ENCODE measurements around the gene KDM2A. TPM values are rescaled to one million over a fixed set of nuclear protein-coding genes. Genes with fewer than 3 reads are reported as not detected.

KDM2A gene
- total and polyA plus RNA-seq, 2 of the 13 experiments (the other 11 are each of a cell fraction or from before 2014, with no cell fraction given): 31.3 to 31.4 TPM

- TF ChIP-seq BCLAF1 (IDR thresholded peaks at IDR 0.05) (no peak), HNRNPUL1 (IDR thresholded peaks at IDR 0.05; ENCODE audit: low read depth, low read length) (no peak), ATF1 (CRISPR knock-in tag; IDR thresholded peaks at IDR 0.05) (no peak), POLR2A (IDR thresholded peaks at IDR 0.05; ENCODE audit: insufficient read depth in 1 of 2, low read depth in 2 of 2, low read length in 2 of 2) (peak in 1 of 2 experiments; percentile 88; a peak in 2 of 4 replicates), ZKSCAN8 (CRISPR knock-in tag; IDR thresholded peaks at IDR 0.05; ENCODE audit: borderline replicate concordance) (peak; percentile 55; the same call in 1 of the 2 replicates), ZFY (CRISPR knock-in tag; IDR thresholded peaks at IDR 0.05) (peak; percentile 93), SNAPC5 (CRISPR knock-in tag; IDR thresholded peaks at IDR 0.05; ENCODE audit: borderline replicate concordance) (no peak), DNMT3B (CRISPR knock-in tag; conservative IDR thresholded peaks at IDR 0.05) (no peak), HDAC1 (CRISPR knock-in tag; IDR thresholded peaks at IDR 0.05) (peak; percentile 64; the same call in 1 of the 2 replicates), XRCC5 (optimal IDR thresholded peaks at IDR 0.05; ENCODE audit: low read length) (peak; percentile 32), FIP1L1 (IDR thresholded peaks at IDR 0.05; ENCODE audit: borderline replicate concordance, insufficient read depth, low read depth, low read length) (0 out of 2 replicates have a peak, but pooled peaks have one; percentile 87), ZNF331 (CRISPR knock-in tag; IDR thresholded peaks at IDR 0.05) (peak; percentile 16; the same call in 1 of the 2 replicates), ELF4 (CRISPR knock-in tag; IDR thresholded peaks at IDR 0.05; ENCODE audit: borderline replicate concordance) (peak; percentile 93), NFIC (IDR thresholded peaks at IDR 0.05; ENCODE audit: low read length) (no peak), ZNF12 (CRISPR knock-in tag; IDR thresholded peaks at IDR 0.05) (peak; percentile 57; the same call in 1 of the 2 replicates), PBX3 (CRISPR knock-in tag; IDR thresholded peaks at IDR 0.05; ENCODE audit: borderline replicate concordance) (no peak), ZNF83 (CRISPR knock-in tag; IDR thresholded peaks at IDR 0.05; ENCODE audit: borderline replicate concordance) (no peak; the same call in 1 of the 2 replicates), FOXP1 (IDR thresholded peaks at IDR 0.05) (no peak), FOXP1 (CRISPR knock-in tag; IDR thresholded peaks at IDR 0.05) (peak; percentile 27; the same call in 1 of the 2 replicates), SATB2 (CRISPR knock-in tag; IDR thresholded peaks at IDR 0.05) (no peak), THAP11 (CRISPR knock-in tag; IDR thresholded peaks at IDR 0.05) (peak; percentile 87), ATF5 (CRISPR knock-in tag; IDR thresholded peaks at IDR 0.05; ENCODE audit: low read depth) (0 out of 2 replicates have a peak, but pooled peaks have one; percentile 54), POLR2AphosphoS5 (IDR thresholded peaks at IDR 0.05; ENCODE audit: low read depth, low read length) (peak; percentile 73), ZNF746 (CRISPR knock-in tag; IDR thresholded peaks at IDR 0.05) (no peak), ZNF792 (CRISPR knock-in tag; IDR thresholded peaks at IDR 0.05) (0 out of 2 replicates have a peak, but pooled peaks have one; percentile 23)
Measured at GRCh38 chr11:67288452-67289225, 169.6 kb downstream of the KDM2A start (continued).
